Activated CD8-positive, alpha-beta T cell treated with anti-CD3 and anti-CD28 coated beads for 36 hours (primary cell): ENCODE data around the gene MFAP2. TPM values are rescaled to one million over a fixed set of nuclear protein-coding genes. Genes with fewer than 3 reads are reported as not detected.

Experiments used
- ATAC-seq: fragments of 200-7000 bp; cut with Tn5 transposase; one replicate; pipeline ENCODE4 v1.10.0; 2021; ENCODE audit warnings: mild to moderate bottlenecking, moderate library complexity
- CTCF ChIA-PET: fragments of 350-600 bp; sonication (Branson Sonifier 250); formaldehyde crosslinking; loops from one replicate; lab custom pipeline; 2021; ENCODE audit warnings: antibody characterized with exemption; lab: Charles Lee
- POLR2A ChIA-PET: fragments of 350-600 bp; sonication (Branson Sonifier 250); formaldehyde crosslinking; loops from one replicate; lab custom pipeline; 2021; ENCODE audit warnings: antibody characterized with exemption; lab: Charles Lee
- DNase-seq: peaks from one replicate; pipeline ENCODE4 v3.0.0-alpha.2; 2020
- H3K27ac Mint-ChIP-seq: one replicate; pipeline ENCODE4 v1.8.0; 2021; ENCODE audit warnings: mild to moderate bottlenecking, mixed read lengths
- H3K27me3 Mint-ChIP-seq: one replicate; pipeline ENCODE4 v1.8.0; 2021; ENCODE audit warnings: mixed read lengths
- H3K36me3 Mint-ChIP-seq: one replicate; pipeline ENCODE4 v1.8.0; 2021; ENCODE audit warnings: low read depth, mixed read lengths
- H3K4me1 Mint-ChIP-seq: one replicate; pipeline ENCODE4 v1.8.0; 2021; ENCODE audit warnings: low read depth, mixed read lengths
- H3K4me3 Mint-ChIP-seq: one replicate; pipeline ENCODE4 v1.8.0; 2021; ENCODE audit warnings: mild to moderate bottlenecking, moderate library complexity, mixed read lengths
- H3K9me3 Mint-ChIP-seq: one replicate; pipeline ENCODE4 v1.8.0; 2021; ENCODE audit warnings: mixed read lengths
- intact Hi-C: fragments of 100-400 bp; cut with micrococcal nuclease; formaldehyde crosslinking; loops from one replicate; pipeline ENCODE4 v1.10.0; 2022
- total RNA-seq, 2 experiments: library from RNA; stranded (reverse); gene quantifications; one replicate each; pipeline ENCODE4 v1.2.3, GENCODE V29; 2021
- TF ChIP-seq, protein P1 (sequence below): fragments of 200-600 bp; IDR thresholded peaks from one replicate; pipeline ENCODE4 v1.8.0; 2022; ENCODE audit warnings: antibody characterized with exemption, mild to moderate bottlenecking

The MFAP2 gene
- total RNA-seq, 2 experiments from 2014 or later: not detected

DNA sequence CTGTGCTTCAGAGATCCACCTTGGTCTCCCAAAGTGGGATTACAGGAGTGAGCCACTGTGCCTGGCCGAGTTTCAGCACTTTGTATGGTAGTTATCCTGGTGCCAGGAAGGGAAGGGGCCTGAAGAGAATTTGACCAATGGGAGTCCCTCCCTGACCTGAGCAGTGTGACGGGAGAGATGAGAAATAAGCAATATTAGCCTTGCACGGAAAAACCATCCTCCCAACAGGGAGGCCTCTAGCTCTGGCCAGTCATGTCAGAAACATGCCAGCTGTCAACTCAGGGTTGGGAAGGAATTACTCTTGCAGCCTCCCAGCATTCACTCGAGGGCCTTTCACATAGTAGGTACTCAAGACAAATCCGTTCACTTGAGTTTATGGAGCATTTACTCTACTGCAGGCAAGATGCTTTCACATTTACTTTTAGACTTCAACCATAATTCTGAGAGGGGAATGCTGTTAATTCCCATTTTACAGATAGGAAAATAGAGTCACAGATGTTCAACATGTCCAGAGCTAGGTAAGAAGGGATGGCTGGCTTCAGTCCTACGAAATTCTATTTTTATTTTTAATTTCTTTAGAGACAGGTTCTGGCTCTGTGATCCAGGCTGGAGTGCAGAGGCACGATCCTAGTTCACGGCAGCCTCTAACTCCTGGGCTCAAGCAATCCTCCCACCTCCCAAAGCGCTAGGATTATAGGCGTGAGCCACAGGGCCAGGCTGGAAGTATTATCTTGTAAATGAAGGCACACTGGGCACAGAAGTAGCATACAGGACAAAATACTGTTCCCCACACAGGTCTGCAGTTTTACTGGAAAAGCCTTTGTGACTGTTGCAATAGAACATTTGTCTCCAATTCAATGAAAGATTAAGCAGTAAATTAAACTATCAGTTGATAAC, 34.5 kb upstream of the MFAP2 start:
- CTCF ChIA-PET: no interaction called here
- H3K27ac Mint-ChIP-seq: no peak overlapping the region
- H3K4me3 Mint-ChIP-seq: no peak overlapping the region
- DNase-seq: no peak
- H3K4me1 Mint-ChIP-seq: peaks cover 24% of the 10 kb centered on the region
- TF ChIP-seq, protein P1, sequence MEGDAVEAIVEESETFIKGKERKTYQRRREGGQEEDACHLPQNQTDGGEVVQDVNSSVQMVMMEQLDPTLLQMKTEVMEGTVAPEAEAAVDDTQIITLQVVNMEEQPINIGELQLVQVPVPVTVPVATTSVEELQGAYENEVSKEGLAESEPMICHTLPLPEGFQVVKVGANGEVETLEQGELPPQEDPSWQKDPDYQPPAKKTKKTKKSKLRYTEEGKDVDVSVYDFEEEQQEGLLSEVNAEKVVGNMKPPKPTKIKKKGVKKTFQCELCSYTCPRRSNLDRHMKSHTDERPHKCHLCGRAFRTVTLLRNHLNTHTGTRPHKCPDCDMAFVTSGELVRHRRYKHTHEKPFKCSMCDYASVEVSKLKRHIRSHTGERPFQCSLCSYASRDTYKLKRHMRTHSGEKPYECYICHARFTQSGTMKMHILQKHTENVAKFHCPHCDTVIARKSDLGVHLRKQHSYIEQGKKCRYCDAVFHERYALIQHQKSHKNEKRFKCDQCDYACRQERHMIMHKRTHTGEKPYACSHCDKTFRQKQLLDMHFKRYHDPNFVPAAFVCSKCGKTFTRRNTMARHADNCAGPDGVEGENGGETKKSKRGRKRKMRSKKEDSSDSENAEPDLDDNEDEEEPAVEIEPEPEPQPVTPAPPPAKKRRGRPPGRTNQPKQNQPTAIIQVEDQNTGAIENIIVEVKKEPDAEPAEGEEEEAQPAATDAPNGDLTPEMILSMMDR: no peak
- H3K36me3 Mint-ChIP-seq: peaks cover 14% of the 10 kb centered on the region
- no peaks in the 10 kb centered on the region for H3K27me3 Mint-ChIP-seq
- no peaks in the 10 kb centered on the region for H3K9me3 Mint-ChIP-seq
- POLR2A ChIA-PET: no interaction called here
- intact Hi-C loops: no loop called here
- ATAC-seq: no peak

DNA sequence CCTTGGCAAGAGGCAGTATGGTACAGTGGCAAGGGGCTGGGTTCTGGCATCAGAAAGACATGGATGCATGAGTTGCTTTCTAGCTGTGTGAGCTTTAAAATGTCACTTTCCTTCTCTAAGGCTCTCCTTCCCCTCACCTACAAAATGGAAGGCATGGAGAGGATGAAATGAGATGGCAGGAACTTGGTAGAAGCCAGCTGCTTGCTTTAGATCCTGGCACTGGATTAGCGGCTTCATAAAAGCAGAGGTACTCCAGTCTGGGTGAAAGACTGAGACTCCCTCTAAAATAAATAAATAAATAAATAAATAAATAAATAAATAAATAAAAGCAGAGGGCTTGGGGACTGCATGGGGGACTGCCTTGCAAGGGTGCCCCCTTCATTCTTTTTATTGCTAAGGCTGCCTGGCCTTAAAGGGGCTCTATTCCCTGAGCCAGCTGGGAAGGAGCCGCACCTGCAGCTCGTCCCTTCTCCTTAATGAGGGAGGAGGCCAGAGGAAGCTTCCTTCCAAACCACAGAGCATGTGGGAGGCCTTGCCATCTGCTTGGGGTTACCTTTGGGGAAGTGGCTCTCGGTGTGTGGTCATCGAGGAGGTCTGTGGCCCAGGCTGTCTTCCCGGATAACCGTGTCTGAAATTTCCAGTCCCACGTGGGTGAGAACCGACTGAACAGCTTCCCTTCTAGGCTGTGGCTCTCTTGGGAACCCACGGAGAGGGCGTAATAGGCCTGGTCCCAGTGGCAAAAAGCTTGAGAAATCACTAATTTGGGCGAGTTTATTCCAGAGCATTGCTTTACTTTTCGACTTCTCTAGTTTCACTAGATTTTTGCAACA, 33.3 kb upstream of the MFAP2 start:
- TF ChIP-seq, protein P1: no peak
- intact Hi-C loops: no loop called here
- POLR2A ChIA-PET: interaction anchor here (0.7 to 1.5 kb wide), 3 partner anchors 12 to 56 kb away, joined by 3 read pairs; no protein-coding TSS in a partner anchor

DNA sequence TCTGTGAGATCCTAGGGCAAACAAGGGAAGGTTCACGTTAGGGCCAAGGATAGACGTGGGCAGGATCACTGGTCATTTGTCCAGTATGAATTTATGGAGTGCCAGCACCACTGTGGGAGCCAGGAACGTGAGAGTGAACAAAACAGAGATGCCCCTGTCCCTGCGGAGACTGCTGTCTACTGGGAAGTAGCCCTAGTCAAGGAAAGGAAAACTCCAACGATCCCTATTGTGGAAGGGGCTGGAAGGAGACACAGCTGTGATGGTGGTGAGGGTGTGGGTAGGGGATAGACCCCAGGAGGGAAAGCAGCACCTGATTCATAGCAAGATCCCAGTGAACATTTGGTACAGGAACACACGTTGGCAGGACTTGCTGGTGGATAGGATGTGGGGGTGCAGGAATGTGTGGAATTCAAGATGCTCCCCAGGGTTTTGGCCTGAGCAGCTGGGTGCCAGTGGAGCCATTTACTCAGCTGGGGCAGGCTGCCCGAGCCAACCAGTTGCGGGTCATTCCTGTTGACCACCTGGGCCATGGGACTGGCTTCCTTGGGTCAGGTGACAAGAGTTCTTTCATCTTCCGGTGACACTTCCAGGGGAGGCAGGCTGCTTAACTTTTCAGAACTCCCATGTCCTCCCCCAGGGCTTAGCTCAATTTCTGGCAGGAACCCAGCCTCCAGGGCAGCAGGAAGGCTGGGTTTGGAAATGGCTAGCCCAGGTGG, 32.5 kb upstream of the MFAP2 start:
- no peak for DNase-seq
- Mint-ChIP-seq H3K4me3 (no peak overlapping the region), H3K4me1 (peaks cover 19% of the 10 kb centered on the region), H3K27me3 (no peaks in the 10 kb centered on the region), H3K9me3 (no peaks in the 10 kb centered on the region), H3K36me3 (peaks cover under 1% of the 10 kb centered on the region), H3K27ac (no peak overlapping the region)
- ATAC-seq: no peak
- TF ChIP-seq, protein P1: no peak
- ChIA-PET POLR2A (interaction anchor here (1.0 to 1.5 kb wide), 2 partner anchors 11 to 20 kb away, joined by 3 read pairs; no protein-coding TSS in a partner anchor), CTCF (interaction anchor here (0.7 kb wide), 1 partner anchor 10 kb away, joined by 3 read pairs; no protein-coding TSS in a partner anchor)
- intact Hi-C loops: no loop called here

More for the DNA sequence above, 33.3 kb upstream of the MFAP2 start:
- Mint-ChIP-seq H3K4me1 (peaks cover 19% of the 10 kb centered on the region), H3K9me3 (no peaks in the 10 kb centered on the region), H3K27me3 (no peaks in the 10 kb centered on the region), H3K36me3 (peaks cover 6% of the 10 kb centered on the region), H3K4me3 (no peak overlapping the region), H3K27ac (no peak overlapping the region)
- no peak for DNase-seq
- ATAC-seq: no peak
- CTCF ChIA-PET: interaction anchor here (0.7 kb wide), 1 partner anchor 10 kb away, joined by 3 read pairs; no protein-coding TSS in a partner anchor

DNA sequence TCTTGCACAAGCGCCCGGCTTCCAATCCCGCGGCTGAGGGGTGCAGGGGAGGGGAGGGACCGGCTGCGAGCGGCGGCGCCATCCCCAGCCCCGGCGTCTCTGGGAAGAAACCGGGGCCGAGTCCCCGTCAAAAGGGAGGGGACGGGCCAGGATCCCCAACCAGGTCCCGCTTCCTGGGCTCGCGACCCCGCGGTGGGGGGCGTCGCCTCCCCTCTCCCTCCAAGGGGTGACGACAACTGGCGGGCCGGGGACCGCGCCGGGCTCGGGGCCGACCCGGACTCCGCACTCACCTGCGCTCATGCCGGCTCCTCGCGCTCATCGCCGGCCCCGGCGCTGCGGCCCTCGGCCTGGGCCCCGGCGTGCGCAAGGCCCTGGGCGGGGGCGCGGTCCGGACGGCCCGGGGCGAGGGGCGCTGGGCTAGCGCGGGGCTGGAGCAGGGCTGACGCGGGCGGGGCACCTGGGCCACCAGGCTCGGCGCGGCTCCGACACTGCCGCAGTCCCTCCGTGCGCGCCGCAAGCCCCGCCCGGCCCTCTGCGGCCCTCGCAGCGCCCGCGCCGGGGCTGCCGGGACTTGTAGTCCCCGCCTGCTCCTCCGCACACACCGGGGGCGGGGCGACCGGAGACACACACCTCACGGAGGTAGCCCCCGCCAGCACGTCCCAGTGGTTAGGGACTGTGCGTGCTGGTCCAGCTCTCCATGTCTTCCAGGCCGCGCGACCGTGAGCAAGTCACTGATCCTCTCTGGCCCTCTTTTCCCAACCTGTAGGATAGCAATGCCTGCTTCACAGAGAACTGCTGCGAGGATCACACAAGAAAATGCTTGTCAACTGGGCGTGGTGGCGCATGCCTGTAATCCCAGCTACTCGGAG, 31.3 kb upstream of the MFAP2 start, which contains the start of gene ATP13A2:
Gene ATP13A2 (minus strand): TSS at position 490 of the 869 bp plus-strand sequence. CDS start 190 bp downstream, at position 300.
- Mint-ChIP-seq H3K36me3 (no peaks in the 10 kb centered on the region), H3K27me3 (no peaks in the 10 kb centered on the region), H3K9me3 (no peaks in the 10 kb centered on the region), H3K4me1 (peaks cover 19% of the 10 kb centered on the region), H3K27ac (peak within 1 kb of the TSS; percentile 42), H3K4me3 (peak within 1 kb of the TSS; percentile 78)
- DNase-seq: peak; percentile 89
- peak; percentile 99 for ATAC-seq
- ChIA-PET POLR2A (interaction anchor here (1.5 kb wide), 1 partner anchor 21 kb away, joined by 3 read pairs; no protein-coding TSS in a partner anchor), CTCF (no interaction called here)
- intact Hi-C loops: no loop called here
- TF ChIP-seq, protein P1: no peak
